HL-60 (cell line): ENCODE results near the gene IL27RA.

ENCODE experiments used
- DNase-seq, 2 experiments: peaks; one replicate each; pipeline ENCODE4 v3.0.0-alpha.2; 2010 to 2020; ENCODE audit warnings: low read depth in 1 of 2, low spot score in 1 of 2
- H3K27ac ChIP-seq: fragments of 250-450 bp; sonication (Bioruptor Pico); replicated peaks from 2 replicates; pipeline ENCODE4 v1.5.1; 2020; ENCODE audit warnings: mild to moderate bottlenecking, moderate library complexity
- H3K27me3 ChIP-seq: fragments of 250-450 bp; sonication (Bioruptor Pico); 2 replicates; pipeline ENCODE4 v1.5.1; 2021; ENCODE audit warnings: mild to moderate bottlenecking, moderate library complexity; ENCODE audit not compliant: insufficient read depth, poor library complexity, severe bottlenecking
- H3K4me3 ChIP-seq: replicated peaks from 2 replicates; pipeline ENCODE4 v1.5.1; 2011; ENCODE audit warnings: mild to moderate bottlenecking, control low read depth, low read length; ENCODE audit not compliant: insufficient read depth
- CTCF ChIP-seq: IDR thresholded peaks from one replicate; pipeline ENCODE4 v1.5.1; 2011; ENCODE audit warnings: low read length, control low read depth, inconsistent platforms; ENCODE audit not compliant: insufficient read depth
- GABPA ChIP-seq: IDR thresholded peaks from 2 replicates; pipeline ENCODE4 v1.6.1; 2012; ENCODE audit warnings: low read depth
- POLR2AphosphoS5 ChIP-seq: IDR thresholded peaks from 2 replicates; pipeline ENCODE4 v1.6.1; 2012; ENCODE audit warnings: low read depth
- REST ChIP-seq: IDR thresholded peaks from 2 replicates; pipeline ENCODE4 v1.6.1; 2012; ENCODE audit warnings: low read depth; ENCODE audit not compliant: insufficient replicate concordance
- SPI1 ChIP-seq: IDR thresholded peaks from 2 replicates; pipeline ENCODE4 v1.6.1; 2012; ENCODE audit warnings: low read depth, mild to moderate bottlenecking, borderline replicate concordance

The IL27RA gene

GRCh38 chr19:14058182-14059092, 26.9 kb downstream of the IL27RA start:
- peaks cover 26% of the 10 kb centered on the region for H3K27me3 ChIP-seq
- no peak overlapping the region for H3K4me3 ChIP-seq
- no peak for DNase-seq
- no peak for TF ChIP-seq POLR2AphosphoS5
- no peak for TF ChIP-seq GABPA
- no peak for TF ChIP-seq REST
- no peak for TF ChIP-seq CTCF
- no peak for TF ChIP-seq SPI1
- H3K27ac ChIP-seq, result no peak overlapping the region

- DNase-seq, result no peak
- Histone ChIP-seq H3K4me3 (no peak overlapping the region), H3K27ac (no peak overlapping the region), H3K27me3 (peaks cover 26% of the 10 kb centered on the region)
- TF ChIP-seq GABPA (no peak), REST (no peak), POLR2AphosphoS5 (no peak), CTCF (peak; percentile 67), SPI1 (no peak)
Observed at GRCh38 chr19:14059093-14059480, 27.5 kb downstream of the IL27RA start.

- peaks cover 26% of the 10 kb centered on the region for H3K27me3 ChIP-seq
- no peak overlapping the region for H3K4me3 ChIP-seq
- H3K27ac ChIP-seq, result no peak overlapping the region
- TF ChIP-seq CTCF (no peak), REST (no peak), GABPA (no peak), POLR2AphosphoS5 (no peak), SPI1 (no peak)
- DNase-seq, result no peak
Observed at GRCh38 chr19:14059652-14060155, 28.1 kb downstream of the IL27RA start.
